HG03064 (cell line): ENCODE results near the gene MYO1G.

ENCODE experiments used
- ATAC-seq: cut with Tn5 transposase; IDR thresholded peaks from one replicate; pipeline ENCODE4 v1.9.1; 2021; ENCODE audit warnings: low read depth; ENCODE audit not compliant: unreplicated experiment

MYO1G gene

GRCh38 chr7:44981035-44981706 lies 2.4 kb upstream of the MYO1G start:
- ATAC-seq = no peak

- ATAC-seq = peak; percentile 36
Observed at GRCh38 chr7:44980393-44981034, 1.7 kb upstream of the MYO1G start.

GRCh38 chr7:44979481-44980392 lies 922 bp upstream of the MYO1G start:
- ATAC-seq = peak; percentile 1

GRCh38 chr7:44977959-44978335 lies 868 bp downstream of the MYO1G start:
- no peak for ATAC-seq

- ATAC-seq = no peak
Observed at GRCh38 chr7:44977304-44977958, 1.4 kb downstream of the MYO1G start.

- ATAC-seq = no peak
Observed at GRCh38 chr7:44976746-44977196, 2.0 kb downstream of the MYO1G start.

GRCh38 chr7:44976040-44976745 lies 2.6 kb downstream of the MYO1G start:
- no peak for ATAC-seq

GRCh38 chr7:44975331-44976039 lies 3.3 kb downstream of the MYO1G start:
- ATAC-seq = no peak

- ATAC-seq = no peak
Observed at GRCh38 chr7:44974549-44974948, 4.3 kb downstream of the MYO1G start.

GRCh38 chr7:44973610-44974401 lies 5.0 kb downstream of the MYO1G start:
- ATAC-seq = no peak

- ATAC-seq = no peak
Observed at GRCh38 chr7:44972562-44972961, 6.3 kb downstream of the MYO1G start.

- no peak for ATAC-seq
Observed at GRCh38 chr7:44971902-44972441, 6.8 kb downstream of the MYO1G start.

GRCh38 chr7:44971188-44971901 lies 7.5 kb downstream of the MYO1G start:
- ATAC-seq = no peak

GRCh38 chr7:44970523-44971051 lies 8.2 kb downstream of the MYO1G start:
- ATAC-seq = no peak

GRCh38 chr7:44969701-44970522 lies 8.9 kb downstream of the MYO1G start:
- no peak for ATAC-seq

- ATAC-seq = no peak
Observed at GRCh38 chr7:44969049-44969700, 9.6 kb downstream of the MYO1G start.
